ENCODE data around the gene FOXN1. TPM values are rescaled to one million over a fixed set of nuclear protein-coding genes. Genes with fewer than 3 reads are reported as not detected.

The FOXN1 gene
- total and polyA plus RNA-seq, 2 donors (not counting 1 experiment from before 2014, with no cell fraction given): not detected

- Histone ChIP-seq H3K9ac (ENCODE audit: insufficient read depth, low read length) (no peak overlapping the region), H3K4me3 (replicated peaks in 1 of 4; ENCODE audit: control extremely low read depth in 1 of 4, insufficient read depth in 1 of 4, low read depth in 3 of 4, low read length in 4 of 4) (no peak overlapping the region), H3K36me3 (ENCODE audit: control insufficient read depth, insufficient read depth, low read length) (no peaks in the 10 kb centered on the region), H3K27me3 (ENCODE audit: control insufficient read depth, insufficient read depth, low read length) (peaks cover 8% of the 10 kb centered on the region), H4K20me1 (ENCODE audit: control insufficient read depth, extremely low read depth, insufficient read depth, low read length) (no peaks in the 10 kb centered on the region), H3K9me3 (ENCODE audit: control insufficient read depth, insufficient read depth, low read depth, low read length) (no peaks in the 10 kb centered on the region), H3K4me2 (ENCODE audit: extremely low read depth, insufficient read depth, low read length) (no peak overlapping the region), H3K4me1 (ENCODE audit: control insufficient read depth, extremely low read depth, insufficient read depth, low read length) (no peaks in the 10 kb centered on the region), H3K79me2 (ENCODE audit: control insufficient read depth, insufficient read depth, low read length) (no peaks in the 10 kb centered on the region), H3K27ac (ENCODE audit: insufficient read depth, low read length) (no peak overlapping the region), H2AFZ (ENCODE audit: low read length) (no peak overlapping the region)
- TF ChIP-seq EZH2 (IDR thresholded peaks at IDR 0.05; ENCODE audit: low read length, missing control alignments) (no peak), CTCF (conservative IDR thresholded peaks at IDR 0.05 in 1 of 2, IDR thresholded peaks at IDR 0.05 in 1 of 2; ENCODE audit: low read depth in 1 of 2, low read length in 2 of 2) (no peak)
- no peak for DNase-seq (ENCODE audit: low read depth in 2 of 2)
These were observed 7.3 kb downstream of the FOXN1 start for GRCh38 chr17:28513476-28513875.

GRCh38 chr17:28514561-28515002 lies 8.4 kb downstream of the FOXN1 start:
- Histone ChIP-seq H3K27me3 (ENCODE audit: control insufficient read depth, insufficient read depth, low read length) (peaks cover 6% of the 10 kb centered on the region), H3K36me3 (ENCODE audit: control insufficient read depth, insufficient read depth, low read length) (no peaks in the 10 kb centered on the region)
- DNase-seq (ENCODE audit: low read depth in 2 of 2): no peak

GRCh38 chr17:28515518-28515917 lies 9.4 kb downstream of the FOXN1 start:
- Histone ChIP-seq H3K4me3 (replicated peaks in 1 of 4; ENCODE audit: control extremely low read depth in 1 of 4, insufficient read depth in 1 of 4, low read depth in 3 of 4, low read length in 4 of 4) (no peak overlapping the region), H4K20me1 (ENCODE audit: control insufficient read depth, extremely low read depth, insufficient read depth, low read length) (no peaks in the 10 kb centered on the region), H3K27ac (ENCODE audit: insufficient read depth, low read length) (no peak overlapping the region), H3K9ac (ENCODE audit: insufficient read depth, low read length) (no peak overlapping the region), H3K4me2 (ENCODE audit: extremely low read depth, insufficient read depth, low read length) (no peak overlapping the region), H3K36me3 (ENCODE audit: control insufficient read depth, insufficient read depth, low read length) (no peaks in the 10 kb centered on the region), H3K9me3 (ENCODE audit: control insufficient read depth, insufficient read depth, low read depth, low read length) (no peaks in the 10 kb centered on the region), H3K27me3 (ENCODE audit: control insufficient read depth, insufficient read depth, low read length) (peaks cover 2% of the 10 kb centered on the region), H3K79me2 (ENCODE audit: control insufficient read depth, insufficient read depth, low read length) (no peaks in the 10 kb centered on the region), H3K4me1 (ENCODE audit: control insufficient read depth, extremely low read depth, insufficient read depth, low read length) (no peaks in the 10 kb centered on the region), H2AFZ (ENCODE audit: low read length) (no peak overlapping the region)
- TF ChIP-seq EZH2 (IDR thresholded peaks at IDR 0.05; ENCODE audit: low read length, missing control alignments) (no peak), CTCF (conservative IDR thresholded peaks at IDR 0.05 in 1 of 2, IDR thresholded peaks at IDR 0.05 in 1 of 2; ENCODE audit: low read depth in 1 of 2, low read length in 2 of 2) (no peak)
- no peak for DNase-seq (ENCODE audit: low read depth in 2 of 2)

More at GRCh38 chr17:28514561-28515002, 8.4 kb downstream of the FOXN1 start:
- H3K4me1 ChIP-seq (ENCODE audit: control insufficient read depth, extremely low read depth, insufficient read depth, low read length): no peaks in the 10 kb centered on the region
- TF ChIP-seq CTCF (conservative IDR thresholded peaks at IDR 0.05 in 1 of 2, IDR thresholded peaks at IDR 0.05 in 1 of 2; ENCODE audit: low read depth in 1 of 2, low read length in 2 of 2) (no peak), EZH2 (IDR thresholded peaks at IDR 0.05; ENCODE audit: low read length, missing control alignments) (no peak)
- no peaks in the 10 kb centered on the region for H3K9me3 ChIP-seq (ENCODE audit: control insufficient read depth, insufficient read depth, low read depth, low read length)
- no peak overlapping the region for H3K4me3 ChIP-seq (replicated peaks in 1 of 4; ENCODE audit: control extremely low read depth in 1 of 4, insufficient read depth in 1 of 4, low read depth in 3 of 4, low read length in 4 of 4)
- no peak overlapping the region for H3K4me2 ChIP-seq (ENCODE audit: extremely low read depth, insufficient read depth, low read length)
- no peak overlapping the region for H2AFZ ChIP-seq (ENCODE audit: low read length)
- no peak overlapping the region for H3K27ac ChIP-seq (ENCODE audit: insufficient read depth, low read length)
- no peaks in the 10 kb centered on the region for H4K20me1 ChIP-seq (ENCODE audit: control insufficient read depth, extremely low read depth, insufficient read depth, low read length)
- H3K79me2 ChIP-seq (ENCODE audit: control insufficient read depth, insufficient read depth, low read length): no peaks in the 10 kb centered on the region
- no peak overlapping the region for H3K9ac ChIP-seq (ENCODE audit: insufficient read depth, low read length)

All from fibroblast of lung (primary cell).